ENCODE results near the gene N4BP3.
"Not testable (repeated sequence)": the region's sequence is repeated elsewhere in the genome, so short reads cannot be mapped to it uniquely, and the experiment has no call there.

The N4BP3 gene

GRCh38 chr5:178113141-178113787, at the start of gene N4BP3:
TSS of gene N4BP3 (plus strand) at chr5:178113532. CDS start at chr5:178119584, 6,052 bp downstream.
- DNase-seq = peak; percentile 68

GRCh38 chr5:178067755-178068154, 45.6 kb upstream of the N4BP3 start:
- no peak for DNase-seq

GRCh38 chr5:178068293-178068692, 45.0 kb upstream of the N4BP3 start:
- peak; percentile 35 for DNase-seq

GRCh38 chr5:178069909-178070308, 43.4 kb upstream of the N4BP3 start:
- no peak for DNase-seq

- no peak for DNase-seq
Observed at GRCh38 chr5:178071108-178071507, 42.2 kb upstream of the N4BP3 start.

- DNase-seq = no peak
Observed at GRCh38 chr5:178072749-178073148, 40.6 kb upstream of the N4BP3 start.

GRCh38 chr5:178074266-178074952, 38.9 kb upstream of the N4BP3 start:
- DNase-seq = no peak

GRCh38 chr5:178076965-178077364, 36.4 kb upstream of the N4BP3 start:
- not testable (repeated sequence) for DNase-seq

GRCh38 chr5:178077751-178078150, 35.6 kb upstream of the N4BP3 start:
- no peak for DNase-seq

GRCh38 chr5:178078197-178079010, 34.9 kb upstream of the N4BP3 start:
- peak; percentile 43 for DNase-seq

GRCh38 chr5:178080056-178080455, 33.3 kb upstream of the N4BP3 start:
- no peak for DNase-seq

- no peak for DNase-seq
Observed at GRCh38 chr5:178080618-178081410, 32.5 kb upstream of the N4BP3 start.

- no peak for DNase-seq
Observed at GRCh38 chr5:178081571-178082243, 31.6 kb upstream of the N4BP3 start.

- no peak for DNase-seq
Observed at GRCh38 chr5:178083922-178084321, 29.4 kb upstream of the N4BP3 start.

- no peak for DNase-seq
Observed at GRCh38 chr5:178085316-178085715, 28.0 kb upstream of the N4BP3 start.

- DNase-seq = no peak
Observed at GRCh38 chr5:178086266-178086665, 27.1 kb upstream of the N4BP3 start.

- not testable (repeated sequence) for DNase-seq
Observed at GRCh38 chr5:178087199-178087598, 26.1 kb upstream of the N4BP3 start.

GRCh38 chr5:178090856-178091255, 22.5 kb upstream of the N4BP3 start:
- no peak for DNase-seq

- DNase-seq = no peak
Observed at GRCh38 chr5:178093134-178093533, 20.2 kb upstream of the N4BP3 start.

GRCh38 chr5:178094345-178094744, 19.0 kb upstream of the N4BP3 start:
- DNase-seq = no peak

- no peak for DNase-seq
Observed at GRCh38 chr5:178098685-178099084, 14.6 kb upstream of the N4BP3 start.

- DNase-seq = no peak
Observed at GRCh38 chr5:178103612-178104011, 9.7 kb upstream of the N4BP3 start.

Data from right hindlimb (tissue), 1 donor.